Hepatocyte (in vitro differentiated cells): ENCODE measurements around the gene NR3C2. TPM values are rescaled to one million over a fixed set of nuclear protein-coding genes. Genes with fewer than 3 reads are reported as not detected.

Source experiments
- DNase-seq: peaks from one replicate; pipeline ENCODE4 v3.0.0-alpha.2; 2016; ENCODE audit warnings: low spot score
- H2AFZ ChIP-seq: fragments of 200-600 bp; sonication (generic); 2 replicates; pipeline ENCODE4 v1.6.0; 2016; ENCODE audit warnings: antibody characterized with exemption, mild to moderate bottlenecking
- H3K27ac ChIP-seq: fragments of 200-600 bp; sonication (generic); 2 replicates; pipeline ENCODE4 v1.5.1; 2016; ENCODE audit warnings: mild to moderate bottlenecking
- H3K27me3 ChIP-seq: fragments of 200-600 bp; sonication (generic); 2 replicates; pipeline ENCODE4 v1.6.1; 2016
- H3K36me3 ChIP-seq: fragments of 200-600 bp; sonication (generic); replicated peaks from 2 replicates; pipeline ENCODE4 v1.5.1; 2016; ENCODE audit warnings: low read depth; ENCODE audit not compliant: insufficient read depth
- H3K4me1 ChIP-seq: fragments of 200-600 bp; sonication (generic); 2 replicates; pipeline ENCODE4 v1.5.1; 2016; ENCODE audit warnings: mild to moderate bottlenecking, moderate library complexity; ENCODE audit not compliant: insufficient read depth
- H3K4me2 ChIP-seq: fragments of 200-600 bp; sonication (generic); 2 replicates; pipeline ENCODE4 v1.6.0; 2016
- H3K4me3 ChIP-seq: fragments of 200-600 bp; sonication (generic); 2 replicates; pipeline ENCODE4 v1.5.1; 2016; ENCODE audit warnings: mild to moderate bottlenecking
- H3K79me2 ChIP-seq: fragments of 200-600 bp; sonication (generic); 2 replicates; pipeline ENCODE4 v1.6.0; 2017; ENCODE audit warnings: mild to moderate bottlenecking
- H3K9me2 ChIP-seq: fragments of 200-600 bp; sonication (generic); replicated peaks from 2 replicates; pipeline ENCODE4 v1.6.0; 2017; ENCODE audit warnings: mild to moderate bottlenecking; ENCODE audit not compliant: insufficient read depth
- H3K9me3 ChIP-seq: fragments of 200-600 bp; sonication (generic); 2 replicates; pipeline ENCODE4 v1.5.1; 2016; ENCODE audit warnings: low read depth, mild to moderate bottlenecking
- H4K20me1 ChIP-seq: fragments of 200-600 bp; sonication (generic); 2 replicates; pipeline ENCODE4 v1.6.0; 2016; ENCODE audit warnings: mild to moderate bottlenecking; ENCODE audit not compliant: insufficient read depth, poor library complexity, severe bottlenecking
- CTCF ChIP-seq: fragments of 200-600 bp; sonication (generic); IDR thresholded peaks from 2 replicates; pipeline ENCODE4 v1.5.1; 2016; ENCODE audit warnings: antibody characterized with exemption, mild to moderate bottlenecking; ENCODE audit not compliant: poor library complexity
- EZH2 ChIP-seq: fragments of 200-600 bp; sonication (generic); IDR thresholded peaks from 2 replicates; pipeline ENCODE4 v1.6.1; 2016; ENCODE audit warnings: antibody characterized with exemption, mild to moderate bottlenecking, borderline replicate concordance
- EZH2phosphoT487 ChIP-seq: fragments of 200-600 bp; sonication (generic); IDR thresholded peaks from one replicate; pipeline ENCODE4 v1.6.1; 2018; ENCODE audit warnings: antibody characterized with exemption, mild to moderate bottlenecking, low read depth, moderate library complexity; ENCODE audit not compliant: unreplicated experiment, severe bottlenecking
- WGBS: methylation state at CpG from one replicate; pipeline ENCODE4 v1.1.6; 2016; ENCODE audit warnings: low lambda C conversion rate; ENCODE audit errors: missing lambda C conversion rate; 5-methylcytosine and 5-hydroxymethylcytosine counted together
- polyA plus RNA-seq: library from polyadenylated mRNA; unstranded; fragments of >200 nt; fragmentation: Nextera tagmentation; extraction: Ambion mirVana; gene quantifications from 2 replicates; pipeline ENCODE4 v1.2.1, GENCODE V29; 2016
- total RNA-seq: library from RNA; depleted of rRNA; stranded (reverse); fragments of >200 nt; gene quantifications from 2 replicates; pipeline ENCODE4 v1.2.3, GENCODE V29; 2014

Gene NR3C2
- total and polyA plus RNA-seq, 2 experiments from 2014 or later: 2.3 to 7.1 TPM

- H3K9me3 ChIP-seq: no peaks in the 10 kb centered on the region
- no peaks in the 10 kb centered on the region for H3K27me3 ChIP-seq
- DNase-seq: no peak
- H3K27ac ChIP-seq: no peak overlapping the region
- no peaks in the 10 kb centered on the region for H3K79me2 ChIP-seq
- H4K20me1 ChIP-seq: no peaks in the 10 kb centered on the region
- whole genome bisulfite sequencing: 72% methylated on average over 13 of the region's 13 CpGs
- no peaks in the 10 kb centered on the region for H3K36me3 ChIP-seq
- H3K4me3 ChIP-seq: no peak overlapping the region
- H3K4me2 ChIP-seq: no peak overlapping the region
- H2AFZ ChIP-seq: no peak overlapping the region
- no peaks in the 10 kb centered on the region for H3K9me2 ChIP-seq
- no peak for TF ChIP-seq EZH2phosphoT487
- no peak for TF ChIP-seq EZH2
- TF ChIP-seq CTCF: no peak
- no peaks in the 10 kb centered on the region for H3K4me1 ChIP-seq
Measured at GRCh38 chr4:148068065-148068911, 373.9 kb downstream of the NR3C2 start.

- TF ChIP-seq EZH2: no peak
- TF ChIP-seq CTCF: no peak
- TF ChIP-seq EZH2phosphoT487: no peak
- Histone ChIP-seq H3K4me2 (no peak overlapping the region), H3K4me3 (no peak overlapping the region), H3K27ac (no peak overlapping the region), H3K36me3 (no peaks in the 10 kb centered on the region), H3K9me2 (no peaks in the 10 kb centered on the region), H3K9me3 (no peaks in the 10 kb centered on the region), H3K79me2 (no peaks in the 10 kb centered on the region), H3K4me1 (no peaks in the 10 kb centered on the region), H3K27me3 (no peaks in the 10 kb centered on the region), H4K20me1 (no peaks in the 10 kb centered on the region), H2AFZ (no peak overlapping the region)
- WGBS: 83% methylated on average over 6 of the region's 6 CpGs
- DNase-seq: no peak
Measured at GRCh38 chr4:148067301-148067916, 374.8 kb downstream of the NR3C2 start.

GRCh38 chr4:148065075-148065474 is 377.1 kb downstream of the NR3C2 start:
- TF ChIP-seq EZH2phosphoT487 (no peak), EZH2 (no peak), CTCF (no peak)
- no peaks in the 10 kb centered on the region for H3K79me2 ChIP-seq
- no peaks in the 10 kb centered on the region for H3K9me3 ChIP-seq
- no peaks in the 10 kb centered on the region for H3K9me2 ChIP-seq
- H2AFZ ChIP-seq: no peak overlapping the region
- no peaks in the 10 kb centered on the region for H4K20me1 ChIP-seq
- peak; percentile 50 for DNase-seq
- no peaks in the 10 kb centered on the region for H3K4me1 ChIP-seq
- H3K4me2 ChIP-seq: no peak overlapping the region
- H3K27ac ChIP-seq: peak overlapping the region; percentile 43
- H3K4me3 ChIP-seq: no peak overlapping the region
- H3K27me3 ChIP-seq: no peaks in the 10 kb centered on the region
- 71% methylated on average over 5 of the region's 5 CpGs for WGBS
- H3K36me3 ChIP-seq: no peaks in the 10 kb centered on the region
